IMR-90 (cell line): ENCODE data around the gene ISG15.

ENCODE experiments used
- CTCF ChIP-seq: conservative IDR thresholded peaks from 2 replicates; pipeline ENCODE4 v1.5.1; 2012; ENCODE audit warnings: mild to moderate bottlenecking, low read depth, low read length, improper control_type of control experiment
- ELK1 ChIP-seq: fragments of 150-350 bp; IDR thresholded peaks from 2 replicates; pipeline ENCODE4 v1.6.1; 2016; ENCODE audit warnings: low read depth, mild to moderate bottlenecking, low read length, moderate library complexity, borderline replicate concordance
- FOS ChIP-seq: fragments of 150-350 bp; IDR thresholded peaks from 2 replicates; pipeline ENCODE4 v1.6.1; 2016; ENCODE audit warnings: low read depth, low read length
- POLR2A ChIP-seq: IDR thresholded peaks from 2 replicates; pipeline ENCODE4 v1.6.1; 2012; ENCODE audit warnings: mild to moderate bottlenecking, low read depth, low read length

DNA sequence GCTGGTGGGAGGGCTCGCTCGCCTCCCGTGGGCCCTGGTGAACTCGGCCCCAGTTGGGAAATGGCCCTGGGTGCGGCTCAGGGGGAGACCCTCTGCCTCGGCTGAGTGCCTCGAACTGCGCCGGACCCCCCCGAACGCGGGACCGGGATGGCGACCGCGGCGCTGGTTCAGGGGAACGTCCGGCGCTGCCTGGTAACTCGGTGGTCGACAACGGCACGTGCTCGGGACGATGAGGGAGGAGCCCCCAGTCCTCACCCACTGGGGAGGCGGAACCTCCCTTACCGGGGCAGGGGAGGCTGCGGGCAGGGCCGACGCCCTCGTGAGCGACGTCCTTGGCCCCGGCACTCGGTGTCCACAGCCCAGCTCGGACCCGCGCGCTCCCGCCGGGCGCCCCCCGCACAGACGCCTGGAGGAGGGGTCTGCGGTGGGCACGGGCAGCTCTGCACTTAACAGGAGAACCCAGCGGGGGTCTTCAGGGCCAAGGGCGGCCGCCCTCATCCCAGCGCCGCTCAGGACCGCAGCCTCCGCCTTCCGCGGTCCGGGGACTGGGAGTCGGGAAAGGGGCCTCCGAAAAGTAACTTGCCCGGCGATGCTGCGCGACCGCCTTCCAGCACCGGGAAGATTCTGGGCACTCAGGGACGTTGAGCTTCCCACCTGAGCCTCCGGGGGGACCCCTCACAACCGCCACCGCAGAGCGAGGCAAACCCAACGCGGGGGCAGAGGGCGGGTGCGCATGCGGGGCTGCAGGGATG lies 15.1 kb upstream of the ISG15 start:
- no peak for TF ChIP-seq CTCF
- no peak for TF ChIP-seq FOS
- TF ChIP-seq POLR2A: no peak; the same call in 1 of the 2 replicates
- no peak for TF ChIP-seq ELK1
